WTC11 (cell line): ENCODE results near the gene IL10. TPM values are rescaled to one million over a fixed set of nuclear protein-coding genes. Genes with fewer than 3 reads are reported as not detected.

Source experiments
- ATAC-seq: fragments of 200-7000 bp; cut with Tn5 transposase; 2 replicates; pipeline ENCODE4 v1.10.0; 2021; ENCODE audit warnings: mild to moderate bottlenecking, moderate library complexity
- CTCF ChIA-PET: fragments of 300-600 bp; sonication (Branson Sonifier 250); formaldehyde crosslinking; loops from one replicate; lab custom pipeline; 2021; ENCODE audit warnings: antibody characterized with exemption; lab: Charles Lee
- POLR2A ChIA-PET: fragments of 350-600 bp; sonication (Branson Sonifier 250); formaldehyde crosslinking; loops from one replicate; lab custom pipeline; 2021; ENCODE audit warnings: antibody characterized with exemption; lab: Charles Lee
- DNase-seq: peaks from one replicate; pipeline ENCODE4 v3.0.0; 2021; ENCODE audit warnings: low spot score
- H3K27ac Mint-ChIP-seq: 2 replicates; pipeline ENCODE4 v1.8.0; 2021; ENCODE audit warnings: mixed read lengths
- H3K27me3 Mint-ChIP-seq: 2 replicates; pipeline ENCODE4 v1.8.0; 2021; ENCODE audit warnings: low read depth, mild to moderate bottlenecking, moderate library complexity, mixed read lengths
- H3K36me3 Mint-ChIP-seq: 2 replicates; pipeline ENCODE4 v1.8.0; 2021; ENCODE audit warnings: mixed read lengths
- H3K4me1 Mint-ChIP-seq: 2 replicates; pipeline ENCODE4 v1.8.0; 2022; ENCODE audit warnings: mixed read lengths
- H3K4me3 Mint-ChIP-seq: 2 replicates; pipeline ENCODE4 v1.8.0; 2021; ENCODE audit warnings: mild to moderate bottlenecking, moderate library complexity, mixed read lengths
- H3K9me3 Mint-ChIP-seq: 2 replicates; pipeline ENCODE4 v1.8.0; 2021; ENCODE audit warnings: mixed read lengths
- CBFB ChIP-seq: sonication (generic); formaldehyde crosslinking; IDR thresholded peaks from 2 replicates; pipeline ENCODE4 v1.8.1; 2022; ENCODE audit warnings: mild to moderate bottlenecking, low read depth, missing genetic modification reagents
- CREM ChIP-seq: sonication (generic); formaldehyde crosslinking; IDR thresholded peaks from 2 replicates; pipeline ENCODE4 v1.8.1; 2022; ENCODE audit warnings: mild to moderate bottlenecking, missing genetic modification reagents, moderate library complexity
- CTCF ChIP-seq: fragments of 200-600 bp; IDR thresholded peaks from 2 replicates; pipeline ENCODE4 v1.8.0; 2022; ENCODE audit warnings: antibody characterized with exemption
- E2F4 ChIP-seq: sonication (generic); formaldehyde crosslinking; IDR thresholded peaks from 2 replicates; pipeline ENCODE4 v1.8.1; 2022; ENCODE audit warnings: low read depth, mild to moderate bottlenecking, moderate library complexity, missing genetic modification reagents, borderline replicate concordance
- JAZF1 ChIP-seq: fragments of 250-450 bp; sonication (Bioruptor Pico); IDR thresholded peaks from 2 replicates; pipeline ENCODE4 v1.9.0; 2021; ENCODE audit warnings: moderate library complexity, mild to moderate bottlenecking, inconsistent platforms
- JUN ChIP-seq: sonication (generic); formaldehyde crosslinking; IDR thresholded peaks from 2 replicates; pipeline ENCODE4 v1.8.0; 2023; ENCODE audit warnings: mild to moderate bottlenecking, missing genetic modification reagents
- MAX ChIP-seq: sonication (generic); formaldehyde crosslinking; IDR thresholded peaks from 2 replicates; pipeline ENCODE4 v1.8.0; 2022; ENCODE audit warnings: mild to moderate bottlenecking, missing genetic modification reagents
- NFATC4 ChIP-seq: fragments of 250-450 bp; sonication (Bioruptor Pico); IDR thresholded peaks from 2 replicates; pipeline ENCODE4 v1.9.0; 2021; ENCODE audit warnings: mild to moderate bottlenecking
- NR1H2 ChIP-seq: sonication (generic); formaldehyde crosslinking; IDR thresholded peaks from 2 replicates; pipeline ENCODE4 v1.9.0; 2021; ENCODE audit warnings: mild to moderate bottlenecking, moderate library complexity, missing genetic modification reagents
- RELA ChIP-seq: sonication (generic); formaldehyde crosslinking; IDR thresholded peaks from 2 replicates; pipeline ENCODE4 v1.8.1; 2022; ENCODE audit warnings: missing genetic modification reagents, mild to moderate bottlenecking, borderline replicate concordance
- TEAD1 ChIP-seq: sonication (generic); formaldehyde crosslinking; IDR thresholded peaks from 2 replicates; pipeline ENCODE4 v1.8.0; 2022; ENCODE audit warnings: mild to moderate bottlenecking, missing genetic modification reagents
- TP53 ChIP-seq: sonication (generic); formaldehyde crosslinking; IDR thresholded peaks from 2 replicates; pipeline ENCODE4 v1.8.1; 2023; ENCODE audit warnings: mild to moderate bottlenecking, missing genetic modification reagents
- ZNF232 ChIP-seq: sonication (generic); formaldehyde crosslinking; IDR thresholded peaks from 2 replicates; pipeline ENCODE4 v1.8.0; 2022; ENCODE audit warnings: mild to moderate bottlenecking, missing genetic modification reagents
- ZNF396 ChIP-seq: fragments of 250-450 bp; sonication (Bioruptor Pico); IDR thresholded peaks from 2 replicates; pipeline ENCODE4 v1.8.0; 2021; ENCODE audit warnings: mild to moderate bottlenecking, moderate library complexity, borderline replicate concordance
- ZNF671 ChIP-seq: fragments of 250-450 bp; sonication (Bioruptor Pico); IDR thresholded peaks from 2 replicates; pipeline ENCODE4 v1.8.0; 2021; ENCODE audit warnings: mild to moderate bottlenecking
- total RNA-seq: library from RNA; stranded (reverse); gene quantifications from 3 replicates; pipeline ENCODE4 v1.2.3, GENCODE V29; 2021
- TF ChIP-seq, protein P1 (sequence below): fragments of 250-450 bp; sonication (Bioruptor Pico); IDR thresholded peaks from 2 replicates; pipeline ENCODE4 v1.9.0; 2021; ENCODE audit warnings: mild to moderate bottlenecking, borderline replicate concordance
- TF ChIP-seq, protein P2 (sequence below): sonication (generic); formaldehyde crosslinking; IDR thresholded peaks from 2 replicates; pipeline ENCODE4 v1.8.0; 2023; ENCODE audit warnings: missing genetic modification reagents
- TF ChIP-seq, protein P3 (sequence below): sonication (generic); formaldehyde crosslinking; conservative IDR thresholded peaks from 2 replicates; pipeline ENCODE4 v1.8.1; 2022; ENCODE audit warnings: mild to moderate bottlenecking, missing genetic modification reagents
- TF ChIP-seq, protein P4 (sequence below): sonication (generic); formaldehyde crosslinking; IDR thresholded peaks from 2 replicates; pipeline ENCODE4 v1.8.0; 2023; ENCODE audit warnings: mild to moderate bottlenecking, missing genetic modification reagents
- TF ChIP-seq, protein P5 (sequence below): fragments of 250-450 bp; sonication (Bioruptor Pico); conservative IDR thresholded peaks from 2 replicates; pipeline ENCODE4 v1.9.0; 2021; ENCODE audit warnings: mild to moderate bottlenecking

Gene IL10
- total RNA-seq, 1 experiment from 2014 or later = not detected

DNA sequence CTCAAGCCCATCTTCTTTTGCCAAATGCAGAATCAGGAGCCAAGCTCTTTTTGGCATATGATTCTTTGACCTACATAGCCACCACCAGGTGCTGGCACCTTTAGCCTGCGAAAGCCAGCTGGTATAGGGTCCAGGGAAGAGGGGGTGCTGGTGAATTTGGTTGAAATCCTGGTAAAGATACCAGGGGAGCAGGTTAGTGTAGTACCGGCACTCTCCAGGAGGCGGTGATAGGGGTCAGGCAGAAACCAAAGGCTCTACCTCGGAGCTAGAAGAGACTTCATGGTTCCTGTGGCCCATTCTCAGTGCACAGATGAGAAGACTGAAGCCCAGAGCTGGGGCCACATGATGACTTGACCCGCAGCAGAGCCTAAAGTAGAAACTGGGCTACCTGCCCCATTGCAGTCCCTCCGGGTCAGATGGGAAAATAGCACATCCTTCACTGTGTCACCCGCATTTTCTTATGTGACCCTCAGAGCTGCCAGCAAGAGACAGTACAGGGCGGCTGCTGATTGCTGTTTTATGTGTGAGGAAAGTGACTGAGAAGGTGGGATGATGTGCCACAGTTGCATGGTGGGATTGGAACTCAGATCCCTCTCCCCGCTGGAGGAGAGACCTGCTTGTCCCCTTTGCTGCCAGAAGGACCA, 37.7 kb downstream of the IL10 start:
- DNase-seq = peak; percentile 87
- POLR2A ChIA-PET = interaction anchor here (0.6 kb wide), 1 partner anchor 180 kb away, joined by 10 read pairs; no protein-coding TSS in a partner anchor
- H3K4me3 Mint-ChIP-seq = no peak overlapping the region
- H3K9me3 Mint-ChIP-seq = no peaks in the 10 kb centered on the region
- peak; percentile 83 for ATAC-seq
- H3K4me1 Mint-ChIP-seq = peaks cover 11% of the 10 kb centered on the region
- H3K27me3 Mint-ChIP-seq = no peaks in the 10 kb centered on the region; the same call in 1 of the 2 replicates
- CTCF ChIA-PET = interaction anchor here (0.6 to 2.9 kb wide), 58 partner anchors 9 to 258 kb away, joined by 3 to 35 read pairs (median 4); partner anchors contain the start of genes DYRK3 and EIF2D
- peak; percentile 87 for TF ChIP-seq CTCF
- no peak for TF ChIP-seq ZNF232 (CRISPR knock-in tag)
- H3K27ac Mint-ChIP-seq = no peak overlapping the region
- H3K36me3 Mint-ChIP-seq = peaks cover 8% of the 10 kb centered on the region

DNA sequence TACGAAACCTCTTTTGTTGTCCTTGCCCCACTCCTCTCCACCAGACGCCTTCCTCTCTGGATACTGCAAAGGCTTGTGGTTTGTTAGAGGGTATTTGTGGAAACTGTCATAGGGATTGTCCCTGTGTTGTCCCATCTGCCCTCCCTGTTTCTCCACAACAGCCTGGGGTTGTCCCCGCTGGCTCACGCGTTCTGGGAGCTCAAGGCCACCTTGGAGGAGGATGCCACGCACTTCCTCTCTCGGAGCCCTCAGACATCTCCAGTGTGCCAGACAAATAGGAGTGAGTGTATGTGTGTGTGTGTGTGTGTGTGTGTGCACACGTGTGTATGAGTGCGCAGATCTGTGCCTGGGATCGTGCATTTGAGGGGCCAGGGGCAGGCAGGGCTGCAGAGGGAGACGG, 39.3 kb downstream of the IL10 start:
- Mint-ChIP-seq H3K4me3 (no peak overlapping the region), H3K27me3 (no peaks in the 10 kb centered on the region), H3K9me3 (no peaks in the 10 kb centered on the region), H3K4me1 (no peaks in the 10 kb centered on the region), H3K36me3 (peaks cover 8% of the 10 kb centered on the region), H3K27ac (no peak overlapping the region; the same call in 1 of the 2 replicates)
- POLR2A ChIA-PET = no interaction called here
- ATAC-seq (no peak), DNase-seq (no peak)
- CTCF ChIA-PET = interaction anchor here (0.7 to 1.1 kb wide), 2 partner anchors 68 to 178 kb away, joined by 3 to 4 read pairs; no protein-coding TSS in a partner anchor
- TF ChIP-seq ZNF396 (CRISPR knock-in tag) (no peak), CREM (CRISPR knock-in tag) (no peak), TP53 (no peak), CBFB (CRISPR knock-in tag) (no peak), NR1H2 (no peak), MAX (CRISPR knock-in tag) (no peak), NFATC4 (CRISPR knock-in tag) (no peak), TEAD1 (CRISPR knock-in tag) (no peak), JUN (CRISPR knock-in tag) (no peak), RELA (no peak), ZNF671 (CRISPR knock-in tag) (no peak), E2F4 (CRISPR knock-in tag) (no peak), JAZF1 (CRISPR knock-in tag) (no peak)
- TF ChIP-seq, protein P1, sequence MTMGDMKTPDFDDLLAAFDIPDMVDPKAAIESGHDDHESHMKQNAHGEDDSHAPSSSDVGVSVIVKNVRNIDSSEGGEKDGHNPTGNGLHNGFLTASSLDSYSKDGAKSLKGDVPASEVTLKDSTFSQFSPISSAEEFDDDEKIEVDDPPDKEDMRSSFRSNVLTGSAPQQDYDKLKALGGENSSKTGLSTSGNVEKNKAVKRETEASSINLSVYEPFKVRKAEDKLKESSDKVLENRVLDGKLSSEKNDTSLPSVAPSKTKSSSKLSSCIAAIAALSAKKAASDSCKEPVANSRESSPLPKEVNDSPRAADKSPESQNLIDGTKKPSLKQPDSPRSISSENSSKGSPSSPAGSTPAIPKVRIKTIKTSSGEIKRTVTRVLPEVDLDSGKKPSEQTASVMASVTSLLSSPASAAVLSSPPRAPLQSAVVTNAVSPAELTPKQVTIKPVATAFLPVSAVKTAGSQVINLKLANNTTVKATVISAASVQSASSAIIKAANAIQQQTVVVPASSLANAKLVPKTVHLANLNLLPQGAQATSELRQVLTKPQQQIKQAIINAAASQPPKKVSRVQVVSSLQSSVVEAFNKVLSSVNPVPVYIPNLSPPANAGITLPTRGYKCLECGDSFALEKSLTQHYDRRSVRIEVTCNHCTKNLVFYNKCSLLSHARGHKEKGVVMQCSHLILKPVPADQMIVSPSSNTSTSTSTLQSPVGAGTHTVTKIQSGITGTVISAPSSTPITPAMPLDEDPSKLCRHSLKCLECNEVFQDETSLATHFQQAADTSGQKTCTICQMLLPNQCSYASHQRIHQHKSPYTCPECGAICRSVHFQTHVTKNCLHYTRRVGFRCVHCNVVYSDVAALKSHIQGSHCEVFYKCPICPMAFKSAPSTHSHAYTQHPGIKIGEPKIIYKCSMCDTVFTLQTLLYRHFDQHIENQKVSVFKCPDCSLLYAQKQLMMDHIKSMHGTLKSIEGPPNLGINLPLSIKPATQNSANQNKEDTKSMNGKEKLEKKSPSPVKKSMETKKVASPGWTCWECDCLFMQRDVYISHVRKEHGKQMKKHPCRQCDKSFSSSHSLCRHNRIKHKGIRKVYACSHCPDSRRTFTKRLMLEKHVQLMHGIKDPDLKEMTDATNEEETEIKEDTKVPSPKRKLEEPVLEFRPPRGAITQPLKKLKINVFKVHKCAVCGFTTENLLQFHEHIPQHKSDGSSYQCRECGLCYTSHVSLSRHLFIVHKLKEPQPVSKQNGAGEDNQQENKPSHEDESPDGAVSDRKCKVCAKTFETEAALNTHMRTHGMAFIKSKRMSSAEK (CRISPR knock-in tag) = no peak
- TF ChIP-seq, protein P2, sequence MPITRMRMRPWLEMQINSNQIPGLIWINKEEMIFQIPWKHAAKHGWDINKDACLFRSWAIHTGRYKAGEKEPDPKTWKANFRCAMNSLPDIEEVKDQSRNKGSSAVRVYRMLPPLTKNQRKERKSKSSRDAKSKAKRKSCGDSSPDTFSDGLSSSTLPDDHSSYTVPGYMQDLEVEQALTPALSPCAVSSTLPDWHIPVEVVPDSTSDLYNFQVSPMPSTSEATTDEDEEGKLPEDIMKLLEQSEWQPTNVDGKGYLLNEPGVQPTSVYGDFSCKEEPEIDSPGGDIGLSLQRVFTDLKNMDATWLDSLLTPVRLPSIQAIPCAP (CRISPR knock-in tag) = no peak
- TF ChIP-seq, protein P3, sequence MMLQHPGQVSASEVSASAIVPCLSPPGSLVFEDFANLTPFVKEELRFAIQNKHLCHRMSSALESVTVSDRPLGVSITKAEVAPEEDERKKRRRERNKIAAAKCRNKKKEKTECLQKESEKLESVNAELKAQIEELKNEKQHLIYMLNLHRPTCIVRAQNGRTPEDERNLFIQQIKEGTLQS (CRISPR knock-in tag) = no peak
- TF ChIP-seq, protein P4, sequence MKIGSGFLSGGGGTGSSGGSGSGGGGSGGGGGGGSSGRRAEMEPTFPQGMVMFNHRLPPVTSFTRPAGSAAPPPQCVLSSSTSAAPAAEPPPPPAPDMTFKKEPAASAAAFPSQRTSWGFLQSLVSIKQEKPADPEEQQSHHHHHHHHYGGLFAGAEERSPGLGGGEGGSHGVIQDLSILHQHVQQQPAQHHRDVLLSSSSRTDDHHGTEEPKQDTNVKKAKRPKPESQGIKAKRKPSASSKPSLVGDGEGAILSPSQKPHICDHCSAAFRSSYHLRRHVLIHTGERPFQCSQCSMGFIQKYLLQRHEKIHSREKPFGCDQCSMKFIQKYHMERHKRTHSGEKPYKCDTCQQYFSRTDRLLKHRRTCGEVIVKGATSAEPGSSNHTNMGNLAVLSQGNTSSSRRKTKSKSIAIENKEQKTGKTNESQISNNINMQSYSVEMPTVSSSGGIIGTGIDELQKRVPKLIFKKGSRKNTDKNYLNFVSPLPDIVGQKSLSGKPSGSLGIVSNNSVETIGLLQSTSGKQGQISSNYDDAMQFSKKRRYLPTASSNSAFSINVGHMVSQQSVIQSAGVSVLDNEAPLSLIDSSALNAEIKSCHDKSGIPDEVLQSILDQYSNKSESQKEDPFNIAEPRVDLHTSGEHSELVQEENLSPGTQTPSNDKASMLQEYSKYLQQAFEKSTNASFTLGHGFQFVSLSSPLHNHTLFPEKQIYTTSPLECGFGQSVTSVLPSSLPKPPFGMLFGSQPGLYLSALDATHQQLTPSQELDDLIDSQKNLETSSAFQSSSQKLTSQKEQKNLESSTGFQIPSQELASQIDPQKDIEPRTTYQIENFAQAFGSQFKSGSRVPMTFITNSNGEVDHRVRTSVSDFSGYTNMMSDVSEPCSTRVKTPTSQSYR = no peak
- TF ChIP-seq, protein P5, sequence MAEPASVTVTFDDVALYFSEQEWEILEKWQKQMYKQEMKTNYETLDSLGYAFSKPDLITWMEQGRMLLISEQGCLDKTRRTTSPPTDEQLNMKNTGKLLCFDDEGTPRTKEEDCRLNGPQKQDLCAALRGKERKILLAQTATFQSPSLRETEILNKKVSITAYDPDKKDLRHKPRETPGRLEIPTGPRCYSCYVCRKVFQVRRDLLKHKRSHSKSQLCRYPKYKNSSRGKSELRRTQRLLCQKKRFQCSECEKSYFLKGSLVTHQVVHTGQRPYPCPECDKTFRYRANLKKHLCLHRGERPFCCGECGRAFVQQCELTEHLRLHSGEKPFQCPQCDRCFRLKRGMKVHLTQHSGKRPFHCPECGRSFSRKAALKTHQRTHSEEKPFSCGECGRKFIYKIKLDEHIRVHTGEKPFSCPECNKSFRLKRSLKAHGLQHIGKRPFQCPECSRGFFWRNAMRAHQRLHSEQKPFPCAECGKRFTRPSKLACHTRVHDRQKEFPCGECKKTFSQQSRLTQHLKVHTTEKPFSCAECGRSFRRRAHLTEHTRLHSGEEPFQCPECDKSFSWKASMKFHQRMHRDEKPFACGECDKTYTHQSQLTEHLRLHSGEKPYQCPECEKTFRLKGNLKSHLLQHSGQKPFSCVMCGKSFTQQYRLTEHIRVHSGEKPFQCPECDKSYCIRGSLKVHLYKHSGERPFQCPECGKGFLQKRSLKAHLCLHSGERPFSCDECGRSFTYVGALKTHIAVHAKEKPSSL (CRISPR knock-in tag) = no peak
